Neural crest cell (in vitro differentiated cells): ENCODE data around the gene VTN. TPM values are rescaled to one million over a fixed set of nuclear protein-coding genes. Genes with fewer than 3 reads are reported as not detected.

ENCODE experiments used
- DNase-seq: peaks from one replicate; pipeline ENCODE4 v3.0.0; 2021; ENCODE audit warnings: low read depth, mixed read lengths, low spot score
- H3K27ac Mint-ChIP-seq: one replicate; pipeline ENCODE4 v1.8.0; 2021; ENCODE audit warnings: mild to moderate bottlenecking, mixed read lengths; ENCODE audit not compliant: unreplicated experiment
- H3K27me3 Mint-ChIP-seq: 2 replicates; pipeline ENCODE4 v1.8.0; 2021; ENCODE audit warnings: low read depth, mild to moderate bottlenecking, mixed read lengths
- H3K36me3 Mint-ChIP-seq: 2 replicates; pipeline ENCODE4 v1.8.0; 2021; ENCODE audit warnings: low read depth, mild to moderate bottlenecking, mixed read lengths
- H3K4me1 Mint-ChIP-seq: 2 replicates; pipeline ENCODE4 v1.8.0; 2021; ENCODE audit warnings: mixed read lengths
- H3K4me3 Mint-ChIP-seq: one replicate; pipeline ENCODE4 v1.8.0; 2021; ENCODE audit warnings: mild to moderate bottlenecking, mixed read lengths
- H3K9me3 Mint-ChIP-seq: 2 replicates; pipeline ENCODE4 v1.8.0; 2021; ENCODE audit warnings: mixed read lengths
- total RNA-seq: library from RNA; stranded (reverse); gene quantifications from 2 replicates; pipeline ENCODE4 v1.2.1, GENCODE V29; 2021
- TF ChIP-seq, protein P1 (sequence below): fragments of 200-600 bp; sonication (generic); conservative IDR thresholded peaks from 2 replicates; pipeline ENCODE4 v1.5.0; 2021; ENCODE audit warnings: antibody characterized with exemption, mild to moderate bottlenecking

Gene VTN
- total RNA-seq, 1 donor from 2014 or later = 0.40 TPM

DNA sequence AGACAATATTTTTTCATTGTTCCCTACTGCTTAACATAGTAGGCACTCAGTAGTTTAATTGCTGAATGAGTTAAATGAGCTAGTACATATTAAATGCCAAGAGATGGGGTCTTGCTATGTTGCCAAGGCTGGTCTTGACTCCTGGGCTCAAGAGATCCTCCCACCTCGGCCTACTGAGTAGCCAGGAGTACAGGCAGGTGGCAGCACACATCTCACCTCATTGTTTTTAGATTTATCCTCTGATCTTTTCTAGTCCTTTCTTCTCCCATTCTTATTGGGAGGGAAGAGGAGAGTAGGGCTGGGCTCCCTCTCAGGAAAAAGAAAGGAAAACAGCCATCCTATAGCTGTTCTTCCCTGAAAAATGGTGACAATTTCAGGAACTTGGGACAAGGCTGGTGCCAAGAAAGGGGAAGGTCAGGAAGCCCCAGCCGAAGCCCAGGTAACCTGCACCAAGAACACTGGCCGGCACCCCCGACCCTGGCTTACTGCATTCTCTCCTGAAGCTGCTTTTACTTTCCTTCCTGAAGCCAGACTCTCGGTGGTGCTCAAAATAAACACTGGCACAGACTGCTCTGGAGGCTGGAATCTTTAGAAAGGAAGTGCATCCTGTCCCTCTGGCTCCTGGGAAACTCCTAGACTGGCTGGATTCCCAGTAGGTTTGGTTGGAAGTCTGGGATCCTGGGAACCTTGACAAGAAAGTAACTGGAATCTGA lies 31.9 kb downstream of the VTN start:
- H3K9me3 Mint-ChIP-seq = no peaks in the 10 kb centered on the region
- no peak for DNase-seq
- peaks cover 2% of the 10 kb centered on the region for H3K36me3 Mint-ChIP-seq
- H3K4me1 Mint-ChIP-seq = peaks cover 40% of the 10 kb centered on the region
- peaks cover 3% of the 10 kb centered on the region for H3K27me3 Mint-ChIP-seq
- TF ChIP-seq, protein P1, sequence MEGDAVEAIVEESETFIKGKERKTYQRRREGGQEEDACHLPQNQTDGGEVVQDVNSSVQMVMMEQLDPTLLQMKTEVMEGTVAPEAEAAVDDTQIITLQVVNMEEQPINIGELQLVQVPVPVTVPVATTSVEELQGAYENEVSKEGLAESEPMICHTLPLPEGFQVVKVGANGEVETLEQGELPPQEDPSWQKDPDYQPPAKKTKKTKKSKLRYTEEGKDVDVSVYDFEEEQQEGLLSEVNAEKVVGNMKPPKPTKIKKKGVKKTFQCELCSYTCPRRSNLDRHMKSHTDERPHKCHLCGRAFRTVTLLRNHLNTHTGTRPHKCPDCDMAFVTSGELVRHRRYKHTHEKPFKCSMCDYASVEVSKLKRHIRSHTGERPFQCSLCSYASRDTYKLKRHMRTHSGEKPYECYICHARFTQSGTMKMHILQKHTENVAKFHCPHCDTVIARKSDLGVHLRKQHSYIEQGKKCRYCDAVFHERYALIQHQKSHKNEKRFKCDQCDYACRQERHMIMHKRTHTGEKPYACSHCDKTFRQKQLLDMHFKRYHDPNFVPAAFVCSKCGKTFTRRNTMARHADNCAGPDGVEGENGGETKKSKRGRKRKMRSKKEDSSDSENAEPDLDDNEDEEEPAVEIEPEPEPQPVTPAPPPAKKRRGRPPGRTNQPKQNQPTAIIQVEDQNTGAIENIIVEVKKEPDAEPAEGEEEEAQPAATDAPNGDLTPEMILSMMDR = no peak
- H3K4me3 Mint-ChIP-seq = peak overlapping the region; percentile 98
- peak overlapping the region; percentile 27 for H3K27ac Mint-ChIP-seq

DNA sequence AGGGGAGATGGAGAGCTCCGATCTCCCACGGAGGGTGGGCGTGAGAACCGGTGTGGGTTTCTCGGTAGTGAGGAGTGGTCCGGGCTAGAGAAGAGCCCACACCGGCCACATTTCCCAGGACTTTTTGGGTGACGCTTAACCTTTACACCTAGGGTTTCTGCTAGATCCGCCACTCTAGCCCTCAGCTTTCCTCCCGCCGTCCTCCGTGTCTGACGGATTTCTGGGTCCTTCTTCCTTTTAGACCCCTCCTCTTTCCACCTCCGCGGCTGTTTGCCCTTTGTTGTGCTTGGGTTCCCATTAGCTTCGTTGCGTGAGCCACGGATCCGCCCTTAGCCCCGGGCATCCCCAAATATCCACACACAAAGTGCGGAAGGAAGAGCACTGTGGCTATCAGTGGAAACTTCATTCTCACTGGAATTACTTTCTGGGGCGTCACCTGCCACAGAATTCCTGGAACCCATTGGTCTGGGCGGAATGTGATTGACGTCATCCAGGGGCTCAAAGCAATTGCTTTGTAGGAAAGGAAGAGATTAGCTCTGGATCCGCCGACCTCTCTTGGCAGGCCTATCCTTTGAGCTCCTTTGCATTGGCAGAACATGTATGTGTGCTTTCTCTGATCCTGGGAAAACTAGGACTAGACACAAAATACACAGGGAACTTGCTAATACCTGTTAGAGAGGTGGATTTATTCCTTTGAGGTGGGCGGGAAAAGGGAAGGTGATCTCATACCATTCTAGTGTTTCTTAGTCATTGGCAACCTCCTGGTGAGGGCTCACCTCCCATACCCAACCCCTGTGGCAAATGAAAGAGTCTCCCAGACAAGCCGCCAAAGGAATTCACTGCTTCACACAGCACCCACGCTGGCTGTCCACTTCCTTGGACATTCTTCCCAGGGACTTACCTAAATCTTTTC lies 33.9 kb downstream of the VTN start:
- Mint-ChIP-seq H3K27ac (peak overlapping the region; percentile 99), H3K27me3 (peaks cover 3% of the 10 kb centered on the region), H3K9me3 (no peaks in the 10 kb centered on the region), H3K36me3 (no peaks in the 10 kb centered on the region), H3K4me1 (peaks cover 40% of the 10 kb centered on the region), H3K4me3 (peak overlapping the region; percentile 98)
- TF ChIP-seq, protein P1 = no peak
- DNase-seq = peak; percentile 18

DNA sequence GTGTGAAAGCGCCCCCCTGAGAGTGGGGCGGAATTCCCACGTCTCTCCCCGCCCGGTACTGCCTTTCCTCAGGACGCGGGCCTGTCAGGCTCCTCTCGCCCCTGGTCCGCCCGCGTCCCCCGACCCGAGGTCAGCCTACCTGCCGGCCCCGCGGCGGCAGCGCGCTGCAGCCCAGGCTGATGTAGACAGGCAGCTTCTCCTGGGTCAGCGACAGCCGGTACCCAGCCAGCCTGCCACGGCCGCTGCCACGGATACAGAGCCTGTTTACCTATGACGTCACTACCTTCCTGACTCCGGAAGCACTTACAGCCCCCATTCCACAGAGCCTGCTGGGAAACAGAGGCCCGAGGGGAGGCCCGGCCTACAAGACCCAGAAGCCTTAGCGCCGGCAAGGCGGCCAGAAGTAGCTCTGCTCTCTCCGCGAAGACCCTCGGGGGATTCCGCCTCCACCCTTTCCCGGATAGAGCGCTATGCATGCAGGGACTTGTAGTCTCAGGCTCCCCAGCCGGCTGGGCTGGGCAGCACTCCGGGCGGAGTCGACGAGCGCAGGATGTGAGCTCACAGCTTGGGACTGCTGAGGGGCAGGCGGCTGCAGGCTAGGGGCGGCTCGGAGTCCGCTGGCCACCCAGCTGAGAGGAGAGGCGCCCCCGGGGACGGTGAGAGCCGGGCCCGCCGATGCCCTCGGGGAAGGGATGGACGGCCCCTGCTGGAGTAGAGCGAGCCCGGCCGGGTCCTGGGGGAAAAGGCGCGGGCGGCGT lies 34.7 kb downstream of the VTN start, which contains the start of the genes IFT20 and TNFAIP1:
IFT20 (minus strand) TSS at position 272 of the 758 bp plus-strand sequence. CDS start 3,487 bp downstream, outside the sequence.
TNFAIP1 (plus strand) TSS at position 561 of the 758 bp plus-strand sequence. CDS start 3,761 bp downstream, outside the sequence.
- Mint-ChIP-seq H3K27ac (peak within 1 kb of the TSS; percentile 99), H3K4me3 (peak within 1 kb of the TSS; percentile 98), H3K9me3 (no peaks in the 10 kb centered on the region), H3K4me1 (peaks cover 40% of the 10 kb centered on the region), H3K27me3 (peaks cover 3% of the 10 kb centered on the region), H3K36me3 (no peaks in the 10 kb centered on the region)
- TF ChIP-seq, protein P1 = no peak
- peak; percentile 96 for DNase-seq

DNA sequence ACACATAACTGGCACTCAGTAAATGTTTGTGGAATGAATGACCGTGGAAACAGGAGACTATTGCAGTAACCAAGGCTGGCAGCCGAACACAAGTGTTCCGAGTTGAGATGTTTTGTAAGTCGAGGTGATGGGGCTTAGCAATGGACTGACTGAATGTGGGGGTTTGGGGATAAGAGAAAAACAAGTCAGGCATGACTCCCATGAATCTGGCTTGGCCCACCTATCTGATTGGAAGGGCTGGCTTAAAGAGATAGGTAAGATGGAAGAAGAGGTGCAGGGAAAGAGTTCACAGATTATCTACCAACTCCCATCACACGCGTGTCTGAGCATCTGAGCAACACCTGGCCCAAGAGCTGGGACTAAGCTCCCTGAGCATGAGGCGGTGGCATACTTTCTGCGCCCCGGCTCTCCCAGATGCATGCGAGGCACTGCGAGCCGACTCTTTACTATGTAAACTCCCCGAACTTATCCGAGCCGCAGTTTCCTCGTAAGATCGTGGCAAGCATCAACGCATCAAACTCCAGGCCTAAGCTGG lies 35.4 kb downstream of the VTN start:
- peaks cover 40% of the 10 kb centered on the region for H3K4me1 Mint-ChIP-seq
- no peak for DNase-seq
- H3K4me3 Mint-ChIP-seq = peak overlapping the region; percentile 98
- peaks cover 3% of the 10 kb centered on the region for H3K27me3 Mint-ChIP-seq
- TF ChIP-seq, protein P1 = no peak
- peak overlapping the region; percentile 90 for H3K27ac Mint-ChIP-seq
- no peaks in the 10 kb centered on the region for H3K9me3 Mint-ChIP-seq
- no peaks in the 10 kb centered on the region for H3K36me3 Mint-ChIP-seq

DNA sequence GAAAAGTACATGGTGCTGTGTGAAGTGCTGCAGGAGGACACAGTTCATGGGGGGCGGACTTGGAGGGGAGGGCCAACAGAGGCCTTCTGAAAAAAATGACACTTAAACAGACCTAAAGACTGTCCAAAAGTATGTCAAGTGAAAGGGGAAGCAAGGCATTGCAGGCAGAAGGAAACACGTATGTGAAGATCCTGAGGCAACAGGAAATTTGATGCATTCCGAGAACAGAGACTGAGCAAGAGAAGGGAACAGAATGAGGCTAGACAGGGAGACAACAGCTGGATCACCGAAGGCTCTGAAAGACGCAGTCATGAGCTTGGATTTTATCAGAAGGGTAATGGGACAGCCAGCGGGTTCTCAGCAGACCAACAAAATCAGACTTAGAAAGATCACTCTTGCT lies 35.9 kb downstream of the VTN start:
- no peak for DNase-seq
- TF ChIP-seq, protein P1 = no peak
- no peaks in the 10 kb centered on the region for H3K36me3 Mint-ChIP-seq
- H3K27me3 Mint-ChIP-seq = peaks cover 3% of the 10 kb centered on the region
- H3K27ac Mint-ChIP-seq = peak overlapping the region; percentile 90
- H3K9me3 Mint-ChIP-seq = no peaks in the 10 kb centered on the region
- peaks cover 40% of the 10 kb centered on the region for H3K4me1 Mint-ChIP-seq
- H3K4me3 Mint-ChIP-seq = peak overlapping the region; percentile 98
